SU-DHL-6 (cell line): ENCODE results near the gene EMC7.

Source experiments
- EZH2phosphoT487 ChIP-seq: fragments of 200-600 bp; sonication (generic), shearing (Covaris generic); conservative IDR thresholded peaks from 2 replicates; pipeline ENCODE4 v1.6.1; 2018; ENCODE audit warnings: mild to moderate bottlenecking, antibody characterized with exemption, low read length, moderate library complexity, mixed read lengths
- TF ChIP-seq, protein P1 (sequence below): fragments of 200-600 bp; sonication (generic); IDR thresholded peaks from one replicate; pipeline ENCODE4 v1.5.1; 2017; ENCODE audit warnings: antibody characterized with exemption, mild to moderate bottlenecking, low read length, moderate library complexity; ENCODE audit not compliant: insufficient read depth, poor library complexity, severe bottlenecking

DNA sequence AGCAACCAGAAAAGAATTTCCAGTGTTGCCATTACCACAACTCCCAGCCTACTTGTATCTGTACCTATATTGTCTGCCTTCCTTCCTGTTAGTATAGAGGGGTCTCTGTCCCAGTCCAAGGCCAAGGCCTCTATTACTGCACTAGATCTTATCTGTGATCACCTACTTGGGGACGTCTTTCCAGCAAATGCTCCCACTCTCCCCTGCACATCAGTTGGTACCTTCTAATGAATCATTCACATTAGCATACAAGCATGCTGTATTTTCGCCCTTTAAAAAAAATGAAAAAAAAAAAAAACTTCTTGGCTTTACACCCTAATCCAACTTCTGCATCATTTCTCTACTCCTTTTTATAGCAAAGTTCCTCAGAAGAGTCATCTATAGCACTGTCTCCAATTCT, 57.8 kb downstream of the EMC7 start:
- TF ChIP-seq, protein P1, sequence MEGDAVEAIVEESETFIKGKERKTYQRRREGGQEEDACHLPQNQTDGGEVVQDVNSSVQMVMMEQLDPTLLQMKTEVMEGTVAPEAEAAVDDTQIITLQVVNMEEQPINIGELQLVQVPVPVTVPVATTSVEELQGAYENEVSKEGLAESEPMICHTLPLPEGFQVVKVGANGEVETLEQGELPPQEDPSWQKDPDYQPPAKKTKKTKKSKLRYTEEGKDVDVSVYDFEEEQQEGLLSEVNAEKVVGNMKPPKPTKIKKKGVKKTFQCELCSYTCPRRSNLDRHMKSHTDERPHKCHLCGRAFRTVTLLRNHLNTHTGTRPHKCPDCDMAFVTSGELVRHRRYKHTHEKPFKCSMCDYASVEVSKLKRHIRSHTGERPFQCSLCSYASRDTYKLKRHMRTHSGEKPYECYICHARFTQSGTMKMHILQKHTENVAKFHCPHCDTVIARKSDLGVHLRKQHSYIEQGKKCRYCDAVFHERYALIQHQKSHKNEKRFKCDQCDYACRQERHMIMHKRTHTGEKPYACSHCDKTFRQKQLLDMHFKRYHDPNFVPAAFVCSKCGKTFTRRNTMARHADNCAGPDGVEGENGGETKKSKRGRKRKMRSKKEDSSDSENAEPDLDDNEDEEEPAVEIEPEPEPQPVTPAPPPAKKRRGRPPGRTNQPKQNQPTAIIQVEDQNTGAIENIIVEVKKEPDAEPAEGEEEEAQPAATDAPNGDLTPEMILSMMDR: no peak
- no peak for TF ChIP-seq EZH2phosphoT487
